H1 (cell line): ENCODE results near the gene REG1B.

ENCODE experiments used
- KDM5A ChIP-seq: fragments of 200-600 bp; IDR thresholded peaks from 2 replicates; pipeline ENCODE4 v1.7.1; 2012; ENCODE audit warnings: mild to moderate bottlenecking, low read length, inconsistent platforms, mixed read lengths
- POLR2A ChIP-seq, 2 experiments: IDR thresholded peaks; 1 replicate in 1 of 2; 2 replicates in 1 of 2; pipeline ENCODE4 v1.6.1; 2011; ENCODE audit warnings: low read depth in 2 of 2, low read length in 2 of 2, mild to moderate bottlenecking in 2 of 2; ENCODE audit errors: control extremely low read depth in 1 of 2
- TF ChIP-seq, protein P1 (sequence below), 3 experiments: IDR thresholded peaks; 1 replicate in 2 of 3; 2 replicates in 1 of 3; pipeline versions ENCODE4 v1.5.1 to v1.6.1; 2011; ENCODE audit warnings: low read length in 3 of 3, mild to moderate bottlenecking in 3 of 3, inconsistent platforms in 2 of 3, low read depth in 1 of 3, moderate library complexity in 1 of 3; ENCODE audit not compliant: insufficient read depth in 1 of 3; ENCODE audit errors: control extremely low read depth in 1 of 3

DNA sequence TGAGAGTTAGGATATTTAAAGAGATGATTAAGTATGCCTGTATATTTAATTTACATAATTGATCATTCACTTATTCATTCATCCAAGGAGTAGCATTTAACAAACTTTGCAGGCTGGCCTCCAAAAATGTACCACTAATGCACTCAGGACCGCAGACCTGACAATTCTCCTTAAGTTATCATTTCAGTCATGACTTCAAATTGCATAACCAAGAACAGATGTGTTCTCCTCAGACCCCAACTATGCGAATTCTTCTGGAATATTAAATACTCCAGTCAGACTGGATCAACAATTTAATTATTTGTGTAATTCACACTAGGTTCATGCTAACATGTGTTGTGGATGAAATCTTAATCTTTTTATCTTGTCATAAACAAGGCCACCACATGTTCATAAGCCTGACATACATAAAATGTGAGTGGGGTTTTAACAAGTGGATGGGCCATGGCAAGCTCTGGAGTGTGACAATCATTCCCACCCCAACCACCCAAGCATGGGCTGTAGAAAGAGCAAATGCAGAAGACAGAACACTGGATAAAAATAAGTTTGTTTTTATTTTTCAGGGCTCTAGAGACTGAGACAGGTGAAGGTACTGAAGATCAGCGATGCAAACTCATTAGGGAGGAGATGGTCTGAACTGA, 3.2 kb downstream of the REG1B start:
- TF ChIP-seq, protein P1, sequence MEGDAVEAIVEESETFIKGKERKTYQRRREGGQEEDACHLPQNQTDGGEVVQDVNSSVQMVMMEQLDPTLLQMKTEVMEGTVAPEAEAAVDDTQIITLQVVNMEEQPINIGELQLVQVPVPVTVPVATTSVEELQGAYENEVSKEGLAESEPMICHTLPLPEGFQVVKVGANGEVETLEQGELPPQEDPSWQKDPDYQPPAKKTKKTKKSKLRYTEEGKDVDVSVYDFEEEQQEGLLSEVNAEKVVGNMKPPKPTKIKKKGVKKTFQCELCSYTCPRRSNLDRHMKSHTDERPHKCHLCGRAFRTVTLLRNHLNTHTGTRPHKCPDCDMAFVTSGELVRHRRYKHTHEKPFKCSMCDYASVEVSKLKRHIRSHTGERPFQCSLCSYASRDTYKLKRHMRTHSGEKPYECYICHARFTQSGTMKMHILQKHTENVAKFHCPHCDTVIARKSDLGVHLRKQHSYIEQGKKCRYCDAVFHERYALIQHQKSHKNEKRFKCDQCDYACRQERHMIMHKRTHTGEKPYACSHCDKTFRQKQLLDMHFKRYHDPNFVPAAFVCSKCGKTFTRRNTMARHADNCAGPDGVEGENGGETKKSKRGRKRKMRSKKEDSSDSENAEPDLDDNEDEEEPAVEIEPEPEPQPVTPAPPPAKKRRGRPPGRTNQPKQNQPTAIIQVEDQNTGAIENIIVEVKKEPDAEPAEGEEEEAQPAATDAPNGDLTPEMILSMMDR (IDR thresholded peaks at IDR 0.05; ENCODE audit: control extremely low read depth in 1 of 3, insufficient read depth in 1 of 3, low read depth in 1 of 3, low read length in 3 of 3) = no peak
- TF ChIP-seq KDM5A (no peak), POLR2A (IDR thresholded peaks at IDR 0.05; ENCODE audit: control extremely low read depth in 1 of 2, low read depth in 2 of 2, low read length in 2 of 2) (no peak)
